Stimulated activated CD4-positive, alpha-beta T cell treated with anti-CD3 and anti-CD28 coated beads, Interleukin-12 subunit alpha, Interleukin-12 subunit beta, amount 100 ng/mL, for 4 hours (primary cell): Measurements from ENCODE around the gene RPS21.

Experiments
- DNase-seq: peaks from one replicate; pipeline ENCODE4 v3.0.0-alpha.2; 2020

Gene RPS21

GRCh38 chr20:62354031-62354808 lies 32.7 kb upstream of the RPS21 start:
- no peak for DNase-seq

GRCh38 chr20:62354811-62355341 lies 32.0 kb upstream of the RPS21 start:
- DNase-seq: no peak

- DNase-seq: no peak
Observed at GRCh38 chr20:62355516-62355877, 31.4 kb upstream of the RPS21 start.

DNA sequence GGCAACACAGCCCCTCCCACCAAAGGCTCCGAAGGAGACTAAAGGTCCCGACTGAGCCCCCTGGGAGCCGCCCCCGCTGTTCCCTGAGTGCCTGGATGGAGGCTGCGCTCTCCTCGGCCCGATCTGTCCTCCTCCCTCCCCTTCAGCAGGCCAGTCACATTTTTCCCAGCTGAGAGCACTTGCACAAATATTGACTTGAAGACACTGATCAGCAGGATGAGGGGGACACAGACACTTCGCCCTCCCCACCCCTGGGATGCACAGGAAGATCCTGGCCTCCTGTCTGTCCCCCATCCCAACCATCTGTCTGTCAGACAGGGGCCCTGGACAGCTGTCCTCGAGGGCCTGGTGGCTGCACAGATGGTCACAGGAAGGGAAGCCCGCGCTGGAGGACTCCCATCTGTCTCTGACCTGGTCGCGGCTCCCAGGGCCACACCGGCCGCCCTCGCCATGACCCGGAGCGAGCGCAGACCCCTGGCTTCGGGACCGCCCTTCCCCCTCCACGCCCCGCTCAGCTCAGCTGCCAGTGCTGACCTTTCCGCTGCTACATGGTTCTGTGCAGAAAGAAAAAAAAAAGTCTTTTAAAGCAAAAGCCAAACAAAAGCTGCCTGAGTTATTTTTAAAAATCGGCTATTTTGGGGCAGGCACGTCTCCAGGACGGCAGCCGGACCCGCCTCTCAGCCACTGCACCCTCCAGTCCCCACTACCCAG lies 30.9 kb upstream of the RPS21 start:
- DNase-seq: no peak

DNA sequence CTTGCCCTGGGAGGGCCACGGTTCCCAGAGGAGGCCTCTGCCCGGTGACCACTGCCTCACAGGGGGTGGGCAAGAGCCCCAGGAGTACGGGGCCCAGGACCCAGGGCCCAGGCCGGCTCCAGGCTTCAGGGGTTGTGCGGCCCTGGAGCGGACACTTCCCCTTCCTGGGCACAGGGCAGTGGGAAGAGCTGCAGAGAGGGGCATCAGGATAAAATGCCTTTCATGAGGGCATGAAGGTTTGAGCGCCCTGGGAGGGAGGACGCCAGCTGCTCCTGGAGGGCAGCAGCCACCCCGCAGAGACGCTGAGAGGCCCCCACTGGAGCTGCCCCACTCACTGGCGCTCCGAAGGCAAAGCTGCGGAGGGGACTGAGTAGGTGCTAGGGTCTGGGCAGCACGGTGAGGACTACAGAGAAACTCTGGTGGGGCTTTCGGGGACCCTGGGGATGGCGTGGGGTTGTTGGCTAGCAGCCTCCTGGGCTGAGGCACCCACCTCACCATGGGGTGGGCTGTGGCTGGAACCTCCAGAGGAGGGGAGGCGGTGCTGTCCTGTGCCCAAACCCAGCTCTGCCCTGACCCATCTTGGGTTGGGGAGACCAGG lies 30.2 kb upstream of the RPS21 start:
- DNase-seq: no peak

GRCh38 chr20:62357187-62357667 lies 29.7 kb upstream of the RPS21 start:
- DNase-seq: no peak

GRCh38 chr20:62357681-62358080 lies 29.2 kb upstream of the RPS21 start:
- no peak for DNase-seq

DNA sequence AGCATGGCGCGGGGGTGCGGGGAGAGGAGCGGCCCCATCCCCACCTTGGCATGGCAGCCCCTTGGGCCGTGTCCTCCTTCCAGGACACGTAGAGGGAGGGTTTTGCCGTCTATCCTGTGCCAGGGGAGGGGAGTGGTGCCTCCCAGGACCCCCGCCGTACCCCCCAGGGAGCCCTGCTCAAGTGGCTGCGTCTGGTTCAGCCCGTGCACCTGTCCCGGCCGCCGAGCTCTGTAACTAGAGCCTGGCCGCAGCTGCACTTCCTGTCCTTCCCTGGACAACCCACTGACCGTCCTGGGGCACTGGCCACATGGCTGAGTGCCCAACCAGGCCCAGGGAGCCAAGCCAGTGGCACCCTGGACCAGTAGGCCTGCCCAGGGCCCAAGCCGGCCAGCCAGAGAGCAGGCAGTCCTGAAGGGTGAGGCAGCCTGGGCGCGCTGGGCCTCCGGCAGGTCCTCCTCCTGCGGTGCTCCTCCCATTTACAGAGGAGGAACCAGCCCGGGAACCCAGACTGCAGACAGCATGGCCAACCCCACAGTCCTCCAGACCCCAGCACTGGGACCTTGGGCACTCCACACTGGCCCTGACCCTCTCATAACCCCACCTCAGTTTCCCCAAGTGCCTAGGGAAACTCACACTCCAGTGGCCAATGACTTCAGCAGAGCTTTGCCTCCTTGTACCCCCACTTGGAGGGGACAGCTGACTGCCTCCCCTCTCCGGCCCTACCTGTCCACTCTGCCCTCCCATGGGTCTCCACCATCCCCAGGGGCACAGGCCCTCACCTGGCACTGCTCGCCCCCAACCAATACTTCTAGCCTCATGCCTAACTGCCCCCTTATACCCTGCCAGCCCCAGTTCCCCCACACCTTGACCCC lies 28.5 kb upstream of the RPS21 start:
- no peak for DNase-seq

GRCh38 chr20:62359043-62359490 lies 27.8 kb upstream of the RPS21 start:
- DNase-seq: no peak

DNA sequence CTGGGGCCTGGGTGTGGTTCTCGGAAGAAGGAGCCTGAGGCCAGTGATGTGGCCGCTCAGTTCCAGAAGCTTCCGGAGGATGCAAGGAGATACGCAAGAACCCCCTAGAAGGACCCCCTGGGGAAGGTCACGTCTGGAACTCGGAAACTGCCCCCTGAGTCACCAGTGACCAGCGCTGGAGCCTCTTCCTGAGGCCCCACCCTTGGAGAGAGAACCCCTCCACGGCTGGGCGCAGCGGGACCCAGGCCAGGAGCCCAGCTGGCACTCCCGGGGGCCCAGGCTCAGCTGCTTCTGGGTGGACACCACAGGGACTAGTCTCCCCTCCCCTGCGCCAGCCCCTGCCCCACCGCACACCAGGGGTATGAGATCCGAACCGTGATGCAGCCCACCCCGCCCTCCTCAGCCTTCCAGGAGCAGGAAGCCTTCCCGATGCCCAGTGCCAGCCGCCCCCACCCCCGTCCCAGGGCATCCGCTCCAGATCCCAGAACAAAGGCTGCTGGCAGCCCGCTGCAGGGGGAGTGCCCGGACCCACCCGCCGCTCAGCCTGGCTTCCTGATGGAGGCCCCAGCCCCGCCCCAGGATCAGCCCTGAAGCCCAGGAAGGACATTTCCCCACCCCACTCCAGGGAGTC lies 27.3 kb upstream of the RPS21 start:
- no peak for DNase-seq

DNA sequence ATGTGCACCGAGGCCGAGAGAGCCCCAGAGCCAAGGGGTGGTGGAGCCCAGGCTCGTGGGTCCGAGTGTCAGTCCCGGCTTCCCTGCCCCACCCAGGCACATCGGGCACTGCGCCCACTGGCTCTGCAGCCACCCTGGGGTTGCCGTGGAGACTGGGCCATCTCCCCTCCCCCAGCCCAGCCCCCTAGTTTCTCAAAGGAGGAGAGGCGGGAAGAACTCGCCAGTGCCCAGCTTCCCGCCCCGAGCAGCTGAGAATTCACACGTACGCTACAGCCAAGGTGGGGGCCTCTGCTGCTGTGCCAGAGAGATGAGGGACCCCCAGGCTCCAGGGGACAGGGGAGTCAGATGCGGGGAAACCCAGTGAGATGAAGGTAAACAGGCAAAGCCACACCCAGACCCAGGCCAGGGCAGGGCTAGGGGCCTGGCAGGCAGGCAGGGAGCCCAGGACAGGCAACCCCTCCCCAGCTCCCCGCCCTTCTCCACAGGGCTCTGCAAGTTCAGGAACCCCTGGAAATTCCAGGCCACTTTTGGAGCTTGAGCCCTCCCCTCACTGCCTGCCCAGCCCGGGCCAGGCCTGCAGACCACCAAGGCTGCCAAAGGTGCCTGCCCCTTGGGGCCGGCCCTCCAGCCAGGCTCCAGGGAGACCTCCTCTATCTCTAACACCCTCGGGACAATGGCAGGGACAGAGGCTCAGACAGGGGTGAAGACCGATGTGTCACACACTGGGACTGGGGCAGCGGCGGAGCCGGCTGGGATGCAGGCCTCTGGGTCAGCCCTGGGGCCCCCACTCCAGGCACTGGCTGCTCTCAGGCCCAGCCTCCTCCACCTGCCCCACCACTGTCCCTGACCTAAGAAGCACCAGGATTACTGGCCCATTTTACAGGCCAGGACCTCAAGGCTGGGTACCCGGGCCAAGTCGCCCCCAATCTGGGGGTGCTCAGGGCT lies 25.8 kb upstream of the RPS21 start:
- no peak for DNase-seq

DNA sequence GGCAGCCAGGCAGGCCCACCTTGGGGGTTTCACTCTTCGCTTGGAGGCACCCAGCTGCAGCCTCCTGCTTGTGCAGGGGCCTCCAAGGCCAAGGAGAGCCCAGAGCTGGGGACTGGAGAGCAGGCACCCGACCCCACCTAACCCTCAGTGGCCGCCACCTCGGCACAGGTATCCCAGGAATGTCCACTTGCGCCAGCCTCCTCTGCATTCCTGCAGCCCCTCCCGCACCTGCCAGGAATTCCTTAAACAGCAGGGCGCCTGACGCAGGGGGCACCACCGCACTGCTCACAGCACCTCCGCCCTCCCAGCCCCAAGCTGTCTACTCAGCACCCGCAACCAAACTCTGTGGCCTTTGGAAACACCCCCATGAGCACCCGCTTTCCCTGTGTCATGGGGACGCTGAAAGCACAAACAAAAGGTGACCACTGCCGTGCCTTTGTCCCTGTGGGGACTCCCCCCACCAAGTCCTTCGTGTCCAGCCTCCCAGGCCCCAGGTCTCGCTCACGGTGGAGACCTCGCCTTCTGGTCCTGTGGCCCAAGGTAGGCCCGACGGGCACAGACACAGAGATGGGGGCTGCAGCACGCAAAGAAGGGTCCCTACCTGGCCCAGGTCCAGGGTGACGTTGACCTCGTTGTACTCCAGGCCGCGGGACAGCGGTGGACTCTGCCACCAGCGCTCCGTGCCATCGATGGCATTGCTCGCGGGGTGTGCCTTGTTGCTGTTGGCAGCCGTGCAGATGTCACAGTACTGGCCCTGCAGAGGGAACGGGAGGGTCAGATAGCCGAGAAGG lies 24.9 kb upstream of the RPS21 start:
- DNase-seq: no peak

- no peak for DNase-seq
Observed at GRCh38 chr20:62362590-62362940, 24.3 kb upstream of the RPS21 start.

DNA sequence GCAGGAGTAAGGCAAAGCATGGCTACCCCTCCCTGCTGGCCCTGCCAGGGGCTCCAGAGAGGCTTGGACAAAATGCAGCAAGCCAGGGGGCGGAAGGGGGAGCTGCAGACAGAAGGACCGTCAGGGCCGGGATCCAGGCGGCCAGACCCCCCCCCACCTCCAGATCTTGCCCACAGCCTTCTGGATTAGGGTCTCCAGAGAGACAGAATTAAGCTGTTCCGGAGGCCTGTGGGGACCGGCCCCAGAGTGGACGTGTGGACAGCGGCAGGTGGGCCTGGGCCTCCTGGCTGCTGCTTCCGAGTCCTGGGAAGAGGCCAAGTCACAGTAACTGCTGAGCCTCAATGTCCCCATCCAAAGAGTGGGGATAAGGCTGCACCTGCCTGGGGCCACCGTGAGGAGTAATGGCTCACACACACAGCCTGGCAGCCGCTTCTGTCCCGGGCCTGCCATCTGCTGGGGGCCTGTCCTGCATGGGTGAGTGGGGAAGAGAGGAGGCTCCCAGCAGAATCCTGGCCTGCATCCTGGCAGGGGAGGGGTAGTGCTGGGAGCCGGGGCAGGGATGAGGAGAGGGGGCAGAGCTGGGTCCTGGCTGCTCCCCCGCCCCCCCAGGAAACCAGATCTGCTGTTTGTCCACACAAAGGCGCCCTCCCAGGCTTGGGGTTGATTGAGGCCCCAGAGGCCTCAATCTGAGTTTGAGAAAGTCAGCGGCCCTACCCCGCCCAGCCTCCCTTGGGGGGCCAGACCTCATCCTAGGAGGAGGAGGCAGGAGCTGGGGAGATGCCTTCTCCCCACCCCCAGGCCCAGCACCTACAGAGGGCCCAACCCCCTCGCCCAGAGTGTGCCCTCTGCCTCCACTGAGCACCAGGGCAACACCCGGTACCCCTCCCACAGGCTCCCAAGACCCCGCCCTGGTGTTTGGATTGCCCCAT lies 23.6 kb upstream of the RPS21 start:
- no peak for DNase-seq

GRCh38 chr20:62363920-62364851 lies 22.7 kb upstream of the RPS21 start:
- no peak for DNase-seq

DNA sequence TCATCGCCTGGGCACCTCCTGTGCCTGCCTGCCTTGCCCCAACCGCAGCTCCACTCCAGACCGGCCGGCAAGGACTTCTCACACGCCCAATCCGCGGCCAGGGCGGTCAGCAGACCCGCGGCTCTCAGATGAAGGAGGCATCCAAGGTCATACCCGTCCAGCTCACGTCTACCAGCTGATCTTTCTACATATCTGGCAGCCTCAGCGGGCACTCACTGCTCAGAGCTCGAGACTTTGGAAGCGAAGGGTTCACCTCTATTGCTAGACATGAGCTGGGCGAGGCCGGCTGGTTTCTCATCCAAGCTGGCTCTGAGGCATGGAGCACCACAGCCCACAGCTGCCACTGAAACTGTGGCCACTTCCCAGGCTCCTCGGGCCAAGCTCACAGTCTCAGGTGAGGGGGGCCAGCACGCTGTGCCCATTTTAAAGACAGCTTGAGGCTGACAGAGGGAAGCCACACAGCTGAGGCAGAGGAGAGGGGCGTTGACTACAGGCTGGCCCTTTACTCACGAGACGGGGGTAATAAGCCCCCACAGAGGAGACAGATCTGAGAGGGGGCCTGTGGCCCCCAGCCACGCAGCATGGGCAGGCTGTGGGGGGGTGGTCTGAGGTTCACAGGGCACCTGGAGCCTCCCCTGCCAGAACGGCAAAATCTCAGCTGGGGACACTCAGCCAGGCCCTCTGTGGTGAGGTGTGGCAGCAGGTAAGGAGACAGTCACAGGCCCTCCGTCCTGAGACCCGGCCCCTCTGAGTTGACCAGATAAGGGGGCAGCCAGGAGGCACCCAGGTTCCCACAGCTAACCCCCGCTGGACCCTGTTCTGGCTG lies 21.8 kb upstream of the RPS21 start:
- DNase-seq: no peak

GRCh38 chr20:62365814-62366369 lies 21.0 kb upstream of the RPS21 start:
- no peak for DNase-seq
